GM12878 (cell line): ENCODE measurements around the gene FAM241A. TPM values are rescaled to one million over a fixed set of nuclear protein-coding genes. Genes with fewer than 3 reads are reported as not detected.

Experiments
- ATAC-seq: fragments of 200-7000 bp; cut with Tn5 transposase; 3 replicates; pipeline ENCODE4 v1.9.1; 2020; ENCODE audit warnings: mild to moderate bottlenecking, moderate library complexity
- BruUV-seq: library from RNA; stranded (reverse); fragments of 400-500 nt; replicated peaks from 2 replicates; lab custom pipeline; 2021; lab: Mats Ljungman, UMichigan
- CTCF ChIA-PET: fragments of 300-600 bp; sonication (Branson Sonifier 250); formaldehyde crosslinking; extraction: SDS; loops from one replicate; lab custom pipeline; 2021; ENCODE audit warnings: inconsistent platforms; lab: Yijun Ruan, JAX
- POLR2A ChIA-PET: fragments of 350-600 bp; formaldehyde crosslinking; extraction: SDS; loops from one replicate; lab custom pipeline; 2021; ENCODE audit warnings: inconsistent platforms; lab: Charles Lee
- RAD21 ChIA-PET: fragments of 300-600 bp; sonication (Branson Sonifier 250); formaldehyde crosslinking; loops from one replicate; lab custom pipeline; 2023; ENCODE audit warnings: antibody characterized with exemption; ENCODE audit not compliant: unreplicated experiment; lab: Charles Lee
- SMC1A ChIA-PET: fragments of 300-600 bp; sonication (Branson Sonifier 250); formaldehyde crosslinking; loops from one replicate; lab custom pipeline; 2023; ENCODE audit not compliant: unreplicated experiment, uncharacterized antibody; lab: Charles Lee
- DNase-seq: peaks from one replicate; pipeline ENCODE4 v3.0.0-alpha.2; 2011; ENCODE audit warnings: low read depth, low spot score
- FAIRE-seq: peaks from 3 replicates; lab custom pipeline; 2011; peaks lifted over from hg19 to GRCh38; lab: Jason Lieb, UNC
- H2AFZ ChIP-seq: 2 replicates; pipeline ENCODE4 v1.6.0; 2011; ENCODE audit warnings: low read depth, low read length, control low read depth; ENCODE audit not compliant: control insufficient read depth
- H3K27ac ChIP-seq: 2 replicates; pipeline ENCODE4 v1.5.1; 2011; ENCODE audit warnings: control low read depth; ENCODE audit not compliant: control insufficient read depth, insufficient read depth
- H3K27me3 ChIP-seq, 2 experiments: replicated peaks in 1 of 2; 2 replicates each; pipeline versions ENCODE4 v1.6.0 to v1.6.1; 2011; ENCODE audit warnings: low read length in 1 of 2; ENCODE audit not compliant: control insufficient read depth in 2 of 2, insufficient read depth in 2 of 2
- H3K36me3 ChIP-seq, 2 experiments: 2 replicates each; pipeline ENCODE4 v1.5.1; 2011; ENCODE audit warnings: low read length in 1 of 2; ENCODE audit not compliant: control insufficient read depth in 2 of 2, insufficient read depth in 2 of 2
- H3K4me1 ChIP-seq: 2 replicates; pipeline ENCODE4 v1.6.1; 2011; ENCODE audit warnings: mild to moderate bottlenecking, low read length, moderate library complexity, mixed read lengths; ENCODE audit not compliant: control insufficient read depth, insufficient read depth
- H3K4me2 ChIP-seq: 2 replicates; pipeline ENCODE4 v1.6.0; 2011; ENCODE audit warnings: control low read depth; ENCODE audit not compliant: control insufficient read depth, insufficient read depth
- H3K4me3 ChIP-seq: fragments of 200-600 bp; sonication (generic); 2 replicates; pipeline ENCODE4 v1.5.1; 2016
- H3K79me2 ChIP-seq: 2 replicates; pipeline ENCODE4 v1.6.0; 2011; ENCODE audit warnings: low read length; ENCODE audit not compliant: control insufficient read depth, insufficient read depth
- H3K9ac ChIP-seq: 2 replicates; pipeline ENCODE4 v1.8.0; 2011; ENCODE audit warnings: low read length, control low read depth, mixed read lengths; ENCODE audit not compliant: control insufficient read depth, insufficient read depth
- H3K9me3 ChIP-seq: replicated peaks from 3 replicates; pipeline ENCODE4 v1.5.1; 2011; ENCODE audit warnings: mild to moderate bottlenecking, low read length; ENCODE audit not compliant: control insufficient read depth, insufficient read depth
- H4K20me1 ChIP-seq: 2 replicates; pipeline ENCODE4 v1.6.0; 2011; ENCODE audit not compliant: control insufficient read depth, insufficient read depth
- ATF2 ChIP-seq: IDR thresholded peaks from 2 replicates; pipeline ENCODE4 v1.6.1; 2012; ENCODE audit warnings: low read length, inconsistent platforms
- BHLHE40 ChIP-seq, 2 experiments: fragments of 450-650 bp in 1 of 2; IDR thresholded peaks; 2 replicates each; pipeline ENCODE4 v1.6.1; 2011 to 2017; ENCODE audit warnings: low read depth in 2 of 2, borderline replicate concordance in 1 of 2, improper control_type of control experiment in 1 of 2, low read length in 1 of 2, mild to moderate bottlenecking in 1 of 2
- CREM ChIP-seq: IDR thresholded peaks from 2 replicates; pipeline ENCODE4 v1.6.1; 2014; ENCODE audit warnings: antibody characterized with exemption, low read depth
- E2F8 ChIP-seq: fragments of 450-650 bp; IDR thresholded peaks from 2 replicates; pipeline ENCODE4 v1.6.1; 2018; ENCODE audit warnings: mild to moderate bottlenecking, low read depth, moderate library complexity; ENCODE audit not compliant: partially characterized antibody
- EP300 ChIP-seq, 2 experiments: fragments of 150-350 bp in 1 of 2; IDR thresholded peaks; 2 replicates each; pipeline ENCODE4 v1.6.1; 2011 to 2012; ENCODE audit warnings: low read depth in 2 of 2, low read length in 2 of 2, borderline replicate concordance in 1 of 2, improper control_type of control experiment in 1 of 2, inconsistent platforms in 1 of 2; ENCODE audit not compliant: control insufficient read depth in 1 of 2
- KDM1A ChIP-seq: fragments of 200-600 bp; sonication (generic); IDR thresholded peaks from 2 replicates; pipeline ENCODE4 v1.6.1; 2016; ENCODE audit warnings: borderline replicate concordance
- MEF2B ChIP-seq: fragments of 450-650 bp; IDR thresholded peaks from 2 replicates; pipeline ENCODE4 v1.6.1; 2018; ENCODE audit warnings: mild to moderate bottlenecking, moderate library complexity; ENCODE audit not compliant: partially characterized antibody, poor library complexity, severe bottlenecking
- MXI1 ChIP-seq: fragments of 150-350 bp; IDR thresholded peaks from 2 replicates; pipeline ENCODE4 v1.6.1; 2011; ENCODE audit warnings: low read depth, mild to moderate bottlenecking, inconsistent platforms, low read length, improper control_type of control experiment
- PAX8 ChIP-seq: fragments of 450-650 bp; IDR thresholded peaks from 2 replicates; pipeline ENCODE4 v1.6.1; 2017; ENCODE audit warnings: mild to moderate bottlenecking, moderate library complexity
- YBX1 ChIP-seq: fragments of 450-650 bp; IDR thresholded peaks from 2 replicates; pipeline ENCODE4 v1.6.1; 2016; ENCODE audit warnings: antibody characterized with exemption
- ZBTB4 ChIP-seq: fragments of 450-650 bp; formaldehyde crosslinking; IDR thresholded peaks from 2 replicates; pipeline ENCODE4 v1.4.0; 2022; ENCODE audit warnings: mild to moderate bottlenecking, moderate library complexity
- ZNF622 ChIP-seq: fragments of 450-650 bp; IDR thresholded peaks from 2 replicates; pipeline ENCODE4 v1.6.1; 2017; ENCODE audit warnings: mild to moderate bottlenecking, inconsistent platforms
- WGBS: methylation state at CpG from one replicate; pipeline ENCODE4 v1.1.6; 2016; ENCODE audit warnings: low lambda C conversion rate; ENCODE audit not compliant: insufficient replicate concordance, insufficient coverage; ENCODE audit errors: missing lambda C conversion rate; 5-methylcytosine and 5-hydroxymethylcytosine counted together
- in situ Hi-C: fragments of 300-500 bp; cut with MboI; formaldehyde crosslinking; loops from 9 replicates; pipeline ENCODE4 v1.14.3; 2018; ENCODE audit warnings: mixed read lengths
- intact Hi-C: fragments of 100-400 bp; cut with micrococcal nuclease; formaldehyde crosslinking; loops from one replicate; pipeline ENCODE4 v1.14.2; 2022; ENCODE audit not compliant: unreplicated experiment
- polyA plus RNA-seq, 11 experiments: library from polyadenylated mRNA; depleted of rRNA in 4 of 11; unstranded in 6 of 11; stranded (reverse) in 5 of 11; fragments of >200 nt; fragmentation: Nextera tagmentation in 4 of 11; fragmentation: Illumina TruSeq in 1 of 11; extraction: Ambion mirVana in 4 of 11; extraction: Trizol in 1 of 11; gene quantifications; 1 replicate in 1 of 11; 2 replicates in 10 of 11; pipeline versions ENCODE4 v1.2.1 to v1.2.3, GENCODE V29; 2011 to 2016; ENCODE audit warnings: inconsistent platforms in 2 of 11, missing spikeins in 2 of 11, low read depth in 1 of 11
- total RNA-seq, 4 experiments: library from RNA; depleted of rRNA in 3 of 4; stranded (reverse); fragments of >200 nt in 3 of 4; fragmentation: Illumina TruSeq in 1 of 4; extraction: Trizol in 1 of 4; gene quantifications; 2 replicates each; pipeline versions ENCODE4 v1.2.1 to v1.2.3, GENCODE V29; 2013 to 2021

Gene FAM241A
- total and polyA plus RNA-seq, 10 of the 15 experiments (the other 5 are each of a cell fraction or from before 2014, with no cell fraction given), result 0.20 to 7.5 (median 2.4) TPM

GRCh38 chr4:112199041-112199440 lies 53.8 kb downstream of the FAM241A start:
- Histone ChIP-seq H4K20me1 (no peaks in the 10 kb centered on the region), H3K4me1 (peaks cover 8% of the 10 kb centered on the region; the same call in 1 of the 2 replicates), H3K4me2 (no peak overlapping the region), H2AFZ (no peak overlapping the region), H3K79me2 (no peaks in the 10 kb centered on the region), H3K9ac (no peak overlapping the region), H3K36me3 (no peaks in the 10 kb centered on the region), H3K27ac (no peak overlapping the region), H3K27me3 (no peaks in the 10 kb centered on the region; a peak in 2 of 4 replicates), H3K9me3 (no peaks in the 10 kb centered on the region), H3K4me3 (no peak overlapping the region)
- ATAC-seq, result no peak
- no peak for FAIRE-seq
- ChIA-PET RAD21 (interaction anchor here (0.9 kb wide), 1 partner anchor 51 kb away, joined by 3 read pairs; no protein-coding TSS in a partner anchor), POLR2A (no interaction called here), SMC1A (interaction anchor here (0.6 kb wide), 1 partner anchor 26 kb away, joined by 3 read pairs; no protein-coding TSS in a partner anchor), CTCF (interaction anchor here (1.6 kb wide), 1 partner anchor 33 kb away, joined by 4 read pairs; no protein-coding TSS in a partner anchor)
- WGBS, result 50% methylated on average over 1 of the region's 1 CpG
- no peak for DNase-seq
- in situ Hi-C loops (no loop called here), intact Hi-C loops (no loop called here)
- TF ChIP-seq E2F8 (no peak), ZBTB4 (no peak), ATF2 (no peak), MEF2B (no peak), CREM (no peak), ZNF622 (no peak), EP300 (IDR thresholded peaks at IDR 0.05; ENCODE audit: borderline replicate concordance in 1 of 2, control insufficient read depth in 1 of 2, low read depth in 2 of 2, low read length in 2 of 2) (no peak), BHLHE40 (IDR thresholded peaks at IDR 0.05; ENCODE audit: borderline replicate concordance in 1 of 2, low read depth in 2 of 2, low read length in 1 of 2) (no peak), KDM1A (no peak), YBX1 (no peak), PAX8 (no peak), MXI1 (no peak)
- BruUV-seq, result no TSS peak
